ENCODE measurements around the gene ASB18.

DNA sequence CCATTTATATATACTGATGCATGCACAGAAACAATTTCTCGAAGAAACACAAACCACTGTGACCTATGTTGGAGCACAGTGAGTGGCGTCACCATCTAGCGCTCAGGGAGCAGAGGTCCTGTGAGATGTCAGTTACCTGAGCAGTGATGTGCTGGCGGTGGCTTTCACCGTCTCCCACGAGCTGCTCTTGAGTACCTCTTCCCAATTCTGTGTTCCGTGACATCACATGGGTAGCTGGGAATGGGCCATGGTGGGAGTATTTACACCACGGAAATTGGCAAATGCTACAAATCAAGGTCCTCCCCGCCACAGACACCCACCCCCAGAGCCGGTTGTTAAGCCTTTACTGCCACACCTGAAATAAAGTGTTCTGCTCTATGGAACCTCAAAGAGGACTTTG is 120.4 kb downstream of the ASB18 start:
- no peak for TF ChIP-seq POLR2A (IDR thresholded peaks at IDR 0.05)
- TF ChIP-seq, protein P1, sequence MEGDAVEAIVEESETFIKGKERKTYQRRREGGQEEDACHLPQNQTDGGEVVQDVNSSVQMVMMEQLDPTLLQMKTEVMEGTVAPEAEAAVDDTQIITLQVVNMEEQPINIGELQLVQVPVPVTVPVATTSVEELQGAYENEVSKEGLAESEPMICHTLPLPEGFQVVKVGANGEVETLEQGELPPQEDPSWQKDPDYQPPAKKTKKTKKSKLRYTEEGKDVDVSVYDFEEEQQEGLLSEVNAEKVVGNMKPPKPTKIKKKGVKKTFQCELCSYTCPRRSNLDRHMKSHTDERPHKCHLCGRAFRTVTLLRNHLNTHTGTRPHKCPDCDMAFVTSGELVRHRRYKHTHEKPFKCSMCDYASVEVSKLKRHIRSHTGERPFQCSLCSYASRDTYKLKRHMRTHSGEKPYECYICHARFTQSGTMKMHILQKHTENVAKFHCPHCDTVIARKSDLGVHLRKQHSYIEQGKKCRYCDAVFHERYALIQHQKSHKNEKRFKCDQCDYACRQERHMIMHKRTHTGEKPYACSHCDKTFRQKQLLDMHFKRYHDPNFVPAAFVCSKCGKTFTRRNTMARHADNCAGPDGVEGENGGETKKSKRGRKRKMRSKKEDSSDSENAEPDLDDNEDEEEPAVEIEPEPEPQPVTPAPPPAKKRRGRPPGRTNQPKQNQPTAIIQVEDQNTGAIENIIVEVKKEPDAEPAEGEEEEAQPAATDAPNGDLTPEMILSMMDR (IDR thresholded peaks at IDR 0.05) = no peak

All from transverse colon (tissue), 3 donors.